ENCODE results near the gene PHC2. TPM values are rescaled to one million over a fixed set of nuclear protein-coding genes. Genes with fewer than 3 reads are reported as not detected.

The PHC2 gene
- polyA plus RNA-seq, 1 donor from 2014 or later, result 171 TPM

DNA sequence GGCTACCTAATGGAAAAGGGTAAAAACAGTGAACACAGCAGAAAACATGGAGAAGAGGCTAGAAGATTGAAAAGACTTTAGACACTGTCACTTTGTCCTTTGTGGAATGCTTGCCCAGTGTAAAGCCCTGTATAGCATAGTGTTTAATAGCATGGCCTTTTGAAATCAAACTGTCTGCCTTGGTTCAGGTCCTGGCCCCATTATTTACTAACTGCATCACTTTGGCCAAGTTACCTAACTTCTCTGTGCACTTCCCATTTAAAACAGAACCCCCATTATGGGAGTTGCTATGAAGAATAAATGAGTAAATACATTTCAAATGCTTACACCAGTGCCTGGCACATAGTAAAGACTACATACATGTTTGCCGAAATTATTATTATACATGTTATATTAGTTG, 12.1 kb downstream of the PHC2 start:
- Histone ChIP-seq H2AFZ (ENCODE audit: low read depth, low read length) (no peak overlapping the region), H3K36me3 (ENCODE audit: insufficient read depth, low read length) (no peaks in the 10 kb centered on the region), H3K79me2 (replicated peaks; ENCODE audit: insufficient read depth, low read length) (no peaks in the 10 kb centered on the region), H3K9me3 (ENCODE audit: low read length) (peaks cover 5% of the 10 kb centered on the region), H3K4me2 (ENCODE audit: low read length) (no peak overlapping the region), H3K9me2 (ENCODE audit: insufficient read depth, low read length) (no peaks in the 10 kb centered on the region), H4K20me1 (ENCODE audit: insufficient read depth) (no peaks in the 10 kb centered on the region), H3K27ac (ENCODE audit: low read length) (no peak overlapping the region), H3F3A (ENCODE audit: insufficient read depth, low read length, poor library complexity, severe bottlenecking) (no peaks in the 10 kb centered on the region), H3K4me3 (ENCODE audit: low read length) (no peak overlapping the region), H3K9ac (ENCODE audit: low read length) (no peak overlapping the region), H3K27me3 (ENCODE audit: insufficient read depth, low read depth, low read length) (no peaks in the 10 kb centered on the region)
- TF ChIP-seq, protein P1, sequence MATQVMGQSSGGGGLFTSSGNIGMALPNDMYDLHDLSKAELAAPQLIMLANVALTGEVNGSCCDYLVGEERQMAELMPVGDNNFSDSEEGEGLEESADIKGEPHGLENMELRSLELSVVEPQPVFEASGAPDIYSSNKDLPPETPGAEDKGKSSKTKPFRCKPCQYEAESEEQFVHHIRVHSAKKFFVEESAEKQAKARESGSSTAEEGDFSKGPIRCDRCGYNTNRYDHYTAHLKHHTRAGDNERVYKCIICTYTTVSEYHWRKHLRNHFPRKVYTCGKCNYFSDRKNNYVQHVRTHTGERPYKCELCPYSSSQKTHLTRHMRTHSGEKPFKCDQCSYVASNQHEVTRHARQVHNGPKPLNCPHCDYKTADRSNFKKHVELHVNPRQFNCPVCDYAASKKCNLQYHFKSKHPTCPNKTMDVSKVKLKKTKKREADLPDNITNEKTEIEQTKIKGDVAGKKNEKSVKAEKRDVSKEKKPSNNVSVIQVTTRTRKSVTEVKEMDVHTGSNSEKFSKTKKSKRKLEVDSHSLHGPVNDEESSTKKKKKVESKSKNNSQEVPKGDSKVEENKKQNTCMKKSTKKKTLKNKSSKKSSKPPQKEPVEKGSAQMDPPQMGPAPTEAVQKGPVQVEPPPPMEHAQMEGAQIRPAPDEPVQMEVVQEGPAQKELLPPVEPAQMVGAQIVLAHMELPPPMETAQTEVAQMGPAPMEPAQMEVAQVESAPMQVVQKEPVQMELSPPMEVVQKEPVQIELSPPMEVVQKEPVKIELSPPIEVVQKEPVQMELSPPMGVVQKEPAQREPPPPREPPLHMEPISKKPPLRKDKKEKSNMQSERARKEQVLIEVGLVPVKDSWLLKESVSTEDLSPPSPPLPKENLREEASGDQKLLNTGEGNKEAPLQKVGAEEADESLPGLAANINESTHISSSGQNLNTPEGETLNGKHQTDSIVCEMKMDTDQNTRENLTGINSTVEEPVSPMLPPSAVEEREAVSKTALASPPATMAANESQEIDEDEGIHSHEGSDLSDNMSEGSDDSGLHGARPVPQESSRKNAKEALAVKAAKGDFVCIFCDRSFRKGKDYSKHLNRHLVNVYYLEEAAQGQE (IDR thresholded peaks at IDR 0.05; ENCODE audit: borderline replicate concordance), result no peak
- no peak for TF ChIP-seq POLR2AphosphoS5 (IDR thresholded peaks at IDR 0.05)
- TF ChIP-seq EP300 (conservative IDR thresholded peaks at IDR 0.05; ENCODE audit: poor library complexity, severe bottlenecking), result no peak
- TF ChIP-seq RAD21 (conservative IDR thresholded peaks at IDR 0.05), result no peak
- TF ChIP-seq TAF1 (IDR thresholded peaks at IDR 0.05; ENCODE audit: low read depth), result no peak
- TF ChIP-seq, protein P2, sequence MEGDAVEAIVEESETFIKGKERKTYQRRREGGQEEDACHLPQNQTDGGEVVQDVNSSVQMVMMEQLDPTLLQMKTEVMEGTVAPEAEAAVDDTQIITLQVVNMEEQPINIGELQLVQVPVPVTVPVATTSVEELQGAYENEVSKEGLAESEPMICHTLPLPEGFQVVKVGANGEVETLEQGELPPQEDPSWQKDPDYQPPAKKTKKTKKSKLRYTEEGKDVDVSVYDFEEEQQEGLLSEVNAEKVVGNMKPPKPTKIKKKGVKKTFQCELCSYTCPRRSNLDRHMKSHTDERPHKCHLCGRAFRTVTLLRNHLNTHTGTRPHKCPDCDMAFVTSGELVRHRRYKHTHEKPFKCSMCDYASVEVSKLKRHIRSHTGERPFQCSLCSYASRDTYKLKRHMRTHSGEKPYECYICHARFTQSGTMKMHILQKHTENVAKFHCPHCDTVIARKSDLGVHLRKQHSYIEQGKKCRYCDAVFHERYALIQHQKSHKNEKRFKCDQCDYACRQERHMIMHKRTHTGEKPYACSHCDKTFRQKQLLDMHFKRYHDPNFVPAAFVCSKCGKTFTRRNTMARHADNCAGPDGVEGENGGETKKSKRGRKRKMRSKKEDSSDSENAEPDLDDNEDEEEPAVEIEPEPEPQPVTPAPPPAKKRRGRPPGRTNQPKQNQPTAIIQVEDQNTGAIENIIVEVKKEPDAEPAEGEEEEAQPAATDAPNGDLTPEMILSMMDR (IDR thresholded peaks at IDR 0.05; ENCODE audit: poor library complexity, severe bottlenecking), result no peak
- TF ChIP-seq MXI1 (conservative IDR thresholded peaks at IDR 0.05; ENCODE audit: poor library complexity, severe bottlenecking), result no peak
- no peak for TF ChIP-seq EZH2 (IDR thresholded peaks at IDR 0.05; ENCODE audit: borderline replicate concordance, insufficient read depth, low read length, poor library complexity, severe bottlenecking)
- no peak for TF ChIP-seq SMC3 (conservative IDR thresholded peaks at IDR 0.05; ENCODE audit: poor library complexity)

DNA sequence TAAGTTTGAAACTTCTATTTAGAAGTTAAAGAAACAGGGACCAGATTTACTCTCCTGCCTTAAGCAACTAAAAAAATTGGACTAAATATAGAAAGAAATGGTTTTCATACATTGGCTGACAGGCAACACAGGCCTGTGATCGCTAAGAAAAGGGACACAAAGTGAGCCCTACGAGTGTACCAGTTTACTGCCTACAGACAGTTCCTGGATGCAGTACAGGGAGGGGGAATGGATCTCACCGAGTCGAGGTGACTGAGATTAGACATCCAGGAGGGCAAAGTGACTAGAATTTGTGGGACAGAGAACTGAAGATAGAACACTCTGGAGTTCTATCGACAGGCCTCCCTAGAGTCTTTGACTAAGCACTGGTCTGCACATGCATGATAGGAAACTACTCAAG, 16.0 kb downstream of the PHC2 start:
- Histone ChIP-seq H3K9me3 (ENCODE audit: low read length) (peaks cover 5% of the 10 kb centered on the region), H3K27me3 (ENCODE audit: insufficient read depth, low read depth, low read length) (no peaks in the 10 kb centered on the region), H3K79me2 (replicated peaks; ENCODE audit: insufficient read depth, low read length) (peaks cover 4% of the 10 kb centered on the region), H3F3A (ENCODE audit: insufficient read depth, low read length, poor library complexity, severe bottlenecking) (no peaks in the 10 kb centered on the region), H3K27ac (ENCODE audit: low read length) (no peak overlapping the region), H3K4me3 (ENCODE audit: low read length) (no peak overlapping the region), H4K20me1 (ENCODE audit: insufficient read depth) (no peaks in the 10 kb centered on the region), H3K36me3 (ENCODE audit: insufficient read depth, low read length) (no peaks in the 10 kb centered on the region), H2AFZ (ENCODE audit: low read depth, low read length) (no peak overlapping the region), H3K9me2 (ENCODE audit: insufficient read depth, low read length) (no peaks in the 10 kb centered on the region), H3K9ac (ENCODE audit: low read length) (no peak overlapping the region), H3K4me2 (ENCODE audit: low read length) (no peak overlapping the region)
- TF ChIP-seq POLR2AphosphoS5 (IDR thresholded peaks at IDR 0.05) (no peak), RAD21 (conservative IDR thresholded peaks at IDR 0.05) (no peak)

Data from neural cell (in vitro differentiated cells).